G401.6 (cell line): ENCODE data around the gene FASTK.
"Not testable (repeated sequence)": the region's sequence is repeated elsewhere in the genome, so short reads cannot be mapped to it uniquely, and the experiment has no call there.

ENCODE experiments used
- FAIRE-seq: peaks from 2 replicates; lab custom pipeline; 2012; peaks lifted over from hg19 to GRCh38; lab: Jason Lieb, UNC

Gene FASTK

GRCh38 chr7:151026771-151027727 lies 53.6 kb downstream of the FASTK start:
- not testable (repeated sequence) for FAIRE-seq
